Fibroblast of mammary gland (primary cell): ENCODE data around the gene ATXN2L.
"Not testable (repeated sequence)": the region's sequence is repeated elsewhere in the genome, so short reads cannot be mapped to it uniquely, and the experiment has no call there.

ENCODE experiments used
- DNase-seq: peaks from one replicate; pipeline ENCODE4 v3.0.0-alpha.2; 2010; ENCODE audit warnings: low read depth
- H3K4me3 ChIP-seq: 2 replicates; pipeline ENCODE4 v1.5.1; 2011; ENCODE audit warnings: low read depth, mild to moderate bottlenecking, low read length, moderate library complexity; ENCODE audit not compliant: control insufficient read depth
- TF ChIP-seq, protein P1 (sequence below): conservative IDR thresholded peaks from 2 replicates; pipeline ENCODE4 v1.5.1; 2011; ENCODE audit warnings: low read depth, low read length, inconsistent platforms; ENCODE audit not compliant: control insufficient read depth, insufficient read depth

ATXN2L gene, protein sequence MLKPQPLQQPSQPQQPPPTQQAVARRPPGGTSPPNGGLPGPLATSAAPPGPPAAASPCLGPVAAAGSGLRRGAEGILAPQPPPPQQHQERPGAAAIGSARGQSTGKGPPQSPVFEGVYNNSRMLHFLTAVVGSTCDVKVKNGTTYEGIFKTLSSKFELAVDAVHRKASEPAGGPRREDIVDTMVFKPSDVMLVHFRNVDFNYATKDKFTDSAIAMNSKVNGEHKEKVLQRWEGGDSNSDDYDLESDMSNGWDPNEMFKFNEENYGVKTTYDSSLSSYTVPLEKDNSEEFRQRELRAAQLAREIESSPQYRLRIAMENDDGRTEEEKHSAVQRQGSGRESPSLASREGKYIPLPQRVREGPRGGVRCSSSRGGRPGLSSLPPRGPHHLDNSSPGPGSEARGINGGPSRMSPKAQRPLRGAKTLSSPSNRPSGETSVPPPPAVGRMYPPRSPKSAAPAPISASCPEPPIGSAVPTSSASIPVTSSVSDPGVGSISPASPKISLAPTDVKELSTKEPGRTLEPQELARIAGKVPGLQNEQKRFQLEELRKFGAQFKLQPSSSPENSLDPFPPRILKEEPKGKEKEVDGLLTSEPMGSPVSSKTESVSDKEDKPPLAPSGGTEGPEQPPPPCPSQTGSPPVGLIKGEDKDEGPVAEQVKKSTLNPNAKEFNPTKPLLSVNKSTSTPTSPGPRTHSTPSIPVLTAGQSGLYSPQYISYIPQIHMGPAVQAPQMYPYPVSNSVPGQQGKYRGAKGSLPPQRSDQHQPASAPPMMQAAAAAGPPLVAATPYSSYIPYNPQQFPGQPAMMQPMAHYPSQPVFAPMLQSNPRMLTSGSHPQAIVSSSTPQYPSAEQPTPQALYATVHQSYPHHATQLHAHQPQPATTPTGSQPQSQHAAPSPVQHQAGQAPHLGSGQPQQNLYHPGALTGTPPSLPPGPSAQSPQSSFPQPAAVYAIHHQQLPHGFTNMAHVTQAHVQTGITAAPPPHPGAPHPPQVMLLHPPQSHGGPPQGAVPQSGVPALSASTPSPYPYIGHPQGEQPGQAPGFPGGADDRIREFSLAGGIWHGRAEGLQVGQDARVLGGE

DNA sequence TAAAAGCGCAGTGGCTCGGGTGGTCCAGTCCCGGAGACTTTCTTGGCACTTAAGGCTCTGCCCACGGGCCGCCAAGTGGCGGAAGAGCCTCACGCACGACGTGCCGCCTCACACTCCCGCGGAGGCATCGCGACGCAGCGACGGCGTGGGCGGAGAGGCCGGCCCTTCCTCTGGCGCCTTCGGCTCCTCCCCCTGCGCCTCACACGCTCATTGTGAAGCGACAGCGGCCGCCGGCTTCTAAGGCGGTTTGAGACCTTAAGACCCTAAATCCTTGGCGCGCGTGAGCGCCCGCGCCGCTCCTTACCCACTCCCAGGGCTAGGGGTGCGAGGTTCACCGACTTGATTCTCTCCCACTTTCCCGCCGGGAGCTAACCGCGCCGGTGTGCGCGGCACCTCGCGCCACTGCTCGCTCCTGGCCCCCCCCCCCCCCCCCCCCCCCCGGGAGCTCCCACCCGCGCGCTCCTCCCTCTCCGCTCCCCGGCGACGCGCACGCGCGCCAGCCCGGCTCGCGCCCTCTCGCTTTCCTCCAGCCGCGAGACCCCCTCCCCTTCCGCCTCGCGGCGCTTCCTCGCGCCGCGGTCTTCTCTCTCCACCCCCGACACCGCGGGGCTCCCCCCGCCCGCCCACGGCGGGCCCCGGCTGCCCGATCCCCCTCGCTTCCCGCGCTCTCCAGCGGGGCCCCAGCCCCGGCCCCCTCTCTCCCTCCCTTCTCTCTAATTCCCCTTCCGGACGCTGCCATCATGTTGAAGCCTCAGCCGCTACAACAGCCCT is at the start of gene ATXN2L:
Gene ATXN2L, plus strand, starts transcription at position 480 of the 771 bp plus-strand sequence. Its CDS starts 261 bp downstream, at position 741.
- H3K4me3 ChIP-seq, result peak within 1 kb of the TSS; percentile 92
- DNase-seq, result peak; percentile 96
- TF ChIP-seq, protein P1, sequence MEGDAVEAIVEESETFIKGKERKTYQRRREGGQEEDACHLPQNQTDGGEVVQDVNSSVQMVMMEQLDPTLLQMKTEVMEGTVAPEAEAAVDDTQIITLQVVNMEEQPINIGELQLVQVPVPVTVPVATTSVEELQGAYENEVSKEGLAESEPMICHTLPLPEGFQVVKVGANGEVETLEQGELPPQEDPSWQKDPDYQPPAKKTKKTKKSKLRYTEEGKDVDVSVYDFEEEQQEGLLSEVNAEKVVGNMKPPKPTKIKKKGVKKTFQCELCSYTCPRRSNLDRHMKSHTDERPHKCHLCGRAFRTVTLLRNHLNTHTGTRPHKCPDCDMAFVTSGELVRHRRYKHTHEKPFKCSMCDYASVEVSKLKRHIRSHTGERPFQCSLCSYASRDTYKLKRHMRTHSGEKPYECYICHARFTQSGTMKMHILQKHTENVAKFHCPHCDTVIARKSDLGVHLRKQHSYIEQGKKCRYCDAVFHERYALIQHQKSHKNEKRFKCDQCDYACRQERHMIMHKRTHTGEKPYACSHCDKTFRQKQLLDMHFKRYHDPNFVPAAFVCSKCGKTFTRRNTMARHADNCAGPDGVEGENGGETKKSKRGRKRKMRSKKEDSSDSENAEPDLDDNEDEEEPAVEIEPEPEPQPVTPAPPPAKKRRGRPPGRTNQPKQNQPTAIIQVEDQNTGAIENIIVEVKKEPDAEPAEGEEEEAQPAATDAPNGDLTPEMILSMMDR, result no peak

DNA sequence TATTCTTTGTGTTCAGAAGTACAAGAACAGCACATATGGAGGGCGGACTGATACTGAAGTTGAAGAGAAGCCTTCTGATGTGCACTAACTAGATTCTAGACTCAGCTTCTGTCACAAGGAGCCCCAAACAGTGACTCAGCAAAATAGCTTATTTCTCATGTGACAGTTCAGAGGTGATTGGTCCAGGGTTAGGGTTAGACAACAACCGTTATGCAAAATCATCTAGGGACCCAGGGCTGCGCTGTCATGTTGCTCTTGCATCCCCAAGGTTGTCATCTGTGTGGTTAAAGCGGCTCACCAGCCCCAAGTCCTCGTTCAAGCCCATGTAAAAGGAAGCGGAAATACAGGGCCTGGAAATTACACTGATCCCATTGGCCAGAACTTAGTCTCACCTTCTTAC is 41.1 kb upstream of the ATXN2L start:
- DNase-seq, H3K4me3 ChIP-seq: not testable (repeated sequence)

DNA sequence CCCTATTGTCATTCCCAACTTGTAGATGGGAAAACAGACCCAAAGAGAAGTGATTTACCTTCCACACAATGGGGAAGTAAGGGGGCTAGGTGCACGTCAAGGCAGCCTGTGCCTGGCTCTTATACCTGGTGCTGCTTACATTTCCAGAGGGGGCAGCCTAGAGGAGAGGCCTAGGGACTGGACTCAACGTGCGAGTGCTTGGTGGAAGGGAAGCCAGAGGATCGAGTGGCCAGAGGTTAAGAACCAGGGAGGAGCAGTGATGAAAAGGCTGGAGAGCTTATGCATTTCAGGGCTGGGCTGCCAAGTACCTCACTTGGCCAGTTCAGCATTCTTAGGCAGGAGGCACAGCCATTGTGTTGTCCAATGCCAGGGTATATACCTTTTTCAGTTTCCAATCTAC is 40.4 kb upstream of the ATXN2L start:
- H3K4me3 ChIP-seq, DNase-seq: not testable (repeated sequence)

DNA sequence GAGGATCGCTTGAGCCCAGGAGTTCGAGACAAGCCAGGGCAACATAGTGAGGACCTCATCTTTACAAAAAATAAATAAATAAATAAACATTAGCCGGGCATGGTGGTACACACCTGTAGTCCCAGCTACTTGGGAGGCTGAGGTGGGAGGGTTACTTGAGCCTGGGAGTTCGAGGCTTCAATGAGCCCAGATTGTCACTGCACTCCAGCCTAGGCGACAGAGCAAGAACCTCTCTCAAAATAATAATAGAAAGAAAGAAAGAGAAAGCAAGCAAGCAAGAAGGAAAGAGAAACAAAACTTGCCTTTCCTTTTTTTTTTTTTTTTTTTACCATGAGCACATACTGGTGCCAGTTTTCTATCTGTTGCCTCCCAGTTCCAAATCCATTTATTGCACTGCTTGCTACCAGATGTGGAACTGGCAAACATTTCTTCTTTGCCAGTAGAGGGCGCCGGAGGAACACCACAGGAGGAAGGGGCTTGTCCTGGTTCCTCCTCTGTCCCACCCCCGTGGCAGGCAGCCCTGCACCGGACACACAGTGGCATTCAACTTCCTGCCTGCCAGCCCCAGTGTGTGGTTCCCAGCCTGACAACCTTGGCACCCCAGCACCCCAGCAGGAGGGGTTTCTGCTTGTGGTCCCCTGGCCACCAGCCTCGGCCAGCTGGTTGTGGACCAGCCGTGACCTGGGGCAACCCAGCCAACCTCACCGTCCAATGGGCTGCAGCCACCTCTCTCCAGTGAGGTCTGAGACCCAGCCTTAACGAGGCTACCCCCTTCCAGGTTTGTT is 20.4 kb upstream of the ATXN2L start:
- not testable (repeated sequence) for H3K4me3 ChIP-seq
- DNase-seq, result peak; percentile 81
- TF ChIP-seq, protein P1, result peak; percentile 41

DNA sequence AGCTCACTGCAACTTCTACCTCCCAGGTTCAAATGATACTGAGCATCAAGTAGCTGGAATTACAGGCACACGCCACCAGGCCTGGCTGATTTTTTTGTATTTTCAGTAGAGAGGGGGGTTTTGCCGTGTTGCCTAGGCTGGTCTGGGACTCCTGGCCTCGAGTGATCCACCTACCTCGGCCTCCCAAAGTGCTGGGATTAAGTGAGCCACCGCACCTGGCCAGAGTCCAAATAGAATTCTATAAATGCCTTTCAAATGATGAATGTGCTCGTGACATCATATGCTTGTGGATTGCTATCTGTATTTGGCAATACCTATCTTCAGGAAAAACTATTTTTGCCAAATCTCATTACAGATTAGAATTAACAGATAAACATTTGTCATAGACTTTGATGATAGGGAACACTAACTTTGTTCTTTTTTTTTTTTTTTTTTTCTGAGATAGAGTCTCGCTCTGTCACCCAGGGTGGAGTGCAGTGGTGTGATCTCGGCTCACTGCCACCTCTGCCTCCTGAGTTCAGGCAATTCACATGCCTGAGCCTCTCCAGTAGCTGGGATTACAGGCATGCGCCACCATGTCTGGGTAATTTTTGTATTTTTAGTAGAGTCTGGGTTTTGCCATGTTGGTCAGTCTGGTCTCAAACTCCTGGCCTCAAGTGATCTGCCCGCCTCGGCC is 15.2 kb upstream of the ATXN2L start:
- not testable (repeated sequence) for DNase-seq

DNA sequence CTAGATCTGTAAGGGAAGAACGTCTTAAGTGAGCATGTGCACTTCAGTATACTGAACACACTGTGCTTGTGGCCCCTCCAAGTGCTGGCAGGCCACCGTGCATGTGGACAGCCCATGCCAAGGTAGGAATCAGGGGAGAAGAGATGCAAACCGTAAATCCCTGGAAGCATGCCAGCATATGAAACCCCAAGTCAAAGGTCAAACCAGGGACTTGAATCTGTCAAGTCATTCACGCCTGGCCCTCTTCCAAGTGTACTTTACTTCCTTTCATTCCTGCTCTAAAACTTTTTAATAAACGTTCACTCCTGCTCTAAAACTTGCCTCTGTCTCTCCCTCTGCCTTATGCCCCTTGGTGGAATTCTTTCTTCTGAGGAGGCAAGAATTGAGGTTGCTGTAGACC is 2.8 kb upstream of the ATXN2L start:
- H3K4me3 ChIP-seq, result no peak overlapping the region
- TF ChIP-seq, protein P1, result no peak
- no peak for DNase-seq

More for the DNA sequence above, 15.2 kb upstream of the ATXN2L start:
- H3K4me3 ChIP-seq, result not testable (repeated sequence)

DNA sequence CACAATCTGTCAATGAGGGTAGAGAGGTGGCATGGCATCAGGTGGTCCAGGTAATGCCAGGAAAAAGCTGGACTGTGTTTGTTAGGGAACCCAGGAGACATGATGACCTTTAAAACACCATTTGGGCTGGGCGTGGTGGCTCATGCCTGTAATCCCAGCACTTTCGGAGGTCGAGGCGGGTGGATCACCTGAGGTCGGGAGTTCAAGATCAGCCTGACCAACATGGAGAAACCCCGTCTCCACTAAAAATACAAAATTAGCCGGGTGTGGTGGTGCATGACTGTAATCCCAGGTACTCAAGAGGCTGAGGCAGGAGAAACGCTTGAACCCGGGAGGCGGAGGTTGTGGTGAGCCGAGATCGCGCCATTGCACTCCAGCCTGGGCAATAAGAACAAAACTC is 2.3 kb upstream of the ATXN2L start:
- H3K4me3 ChIP-seq, DNase-seq: not testable (repeated sequence)
